A673 (cell line): ENCODE results near the gene MAPK12.

ENCODE experiments used
- CTCF ChIP-seq: fragments of 300-800, 200-600 bp; sonication (generic); conservative IDR thresholded peaks from 2 replicates; pipeline ENCODE4 v1.5.1; 2017; ENCODE audit warnings: low read depth, mild to moderate bottlenecking, antibody characterized with exemption, low read length, moderate library complexity, mixed read lengths
- EZH2 ChIP-seq: fragments of 200-600 bp; sonication (generic); IDR thresholded peaks from 2 replicates; pipeline ENCODE4 v1.6.1; 2017; ENCODE audit warnings: borderline replicate concordance, low read depth, mild to moderate bottlenecking, mixed read lengths, antibody characterized with exemption, low read length; ENCODE audit not compliant: poor library complexity, severe bottlenecking

- no peak for TF ChIP-seq CTCF
- TF ChIP-seq EZH2, result no peak
Measured at GRCh38 chr22:50262460-50262911, 1.0 kb upstream of the MAPK12 start.
